T-helper 9 cell (primary cell): Measurements from ENCODE around the gene MAN1C1.
"Not testable (repeated sequence)": the region's sequence is repeated elsewhere in the genome, so short reads cannot be mapped to it uniquely, and the experiment has no call there.

Experiments
- DNase-seq: peaks from one replicate; pipeline ENCODE4 v3.0.0-alpha.2; 2020

MAN1C1 gene

DNA sequence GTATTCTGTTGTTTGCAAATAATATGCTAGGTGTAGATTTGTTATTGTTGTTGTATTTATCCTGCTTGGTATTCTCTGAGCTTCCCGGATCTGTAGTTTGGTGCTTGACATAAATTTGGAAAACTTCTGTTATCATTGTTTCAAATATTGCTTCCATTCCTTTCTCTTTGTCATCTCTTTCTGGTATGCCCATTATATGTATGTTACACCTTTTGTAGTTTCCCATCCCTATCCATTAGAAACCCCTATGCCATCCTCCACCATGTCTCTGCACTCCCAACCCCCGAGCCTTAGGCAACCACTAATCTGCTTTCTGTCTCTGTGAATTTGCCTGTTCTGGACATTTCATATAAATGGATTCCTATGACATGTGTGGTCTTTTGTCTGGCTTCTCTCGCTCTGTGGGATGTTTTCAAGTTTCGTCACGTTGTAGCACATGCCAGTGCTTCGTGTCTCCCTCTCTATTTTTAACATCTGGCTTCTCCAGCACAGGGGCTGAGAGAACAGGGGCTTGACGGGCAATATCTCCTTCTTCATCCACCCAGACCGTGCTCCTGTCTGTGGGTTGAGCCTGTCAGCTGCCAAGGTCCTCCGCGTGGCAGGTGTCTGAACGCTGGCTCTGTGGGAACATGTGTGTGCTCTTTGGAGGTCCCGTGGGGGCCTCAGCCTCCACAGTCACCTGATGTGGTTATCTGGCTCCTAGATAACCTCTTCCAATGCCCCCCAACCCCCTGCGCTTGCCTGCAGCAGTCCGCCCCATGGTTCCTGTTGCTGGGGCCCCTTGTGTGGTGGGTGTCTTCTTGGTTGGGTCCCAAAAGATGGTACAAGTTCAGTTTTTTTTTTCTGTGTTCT is 32.8 kb upstream of the MAN1C1 start:
- no peak for DNase-seq

DNA sequence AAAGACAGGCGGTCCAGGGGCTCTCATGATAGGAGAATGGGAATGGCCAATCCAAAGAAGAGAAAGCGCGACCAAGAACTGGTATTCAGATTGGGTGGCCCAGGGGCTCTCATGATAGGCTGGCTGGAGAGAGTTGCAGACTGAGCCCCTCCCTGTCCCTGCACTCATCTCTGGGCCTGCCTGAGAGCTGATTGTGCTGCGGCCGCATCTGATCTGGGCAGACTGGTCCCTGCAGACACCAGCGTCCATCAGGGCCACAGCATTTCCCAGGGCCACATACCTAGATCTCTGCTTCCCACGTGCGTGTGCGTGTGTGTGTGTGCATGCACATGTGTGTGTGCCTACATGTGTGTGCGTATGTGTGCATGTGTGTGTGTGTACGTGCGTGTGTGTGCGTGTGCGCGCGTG is 30.4 kb upstream of the MAN1C1 start:
- no peak for DNase-seq

DNA sequence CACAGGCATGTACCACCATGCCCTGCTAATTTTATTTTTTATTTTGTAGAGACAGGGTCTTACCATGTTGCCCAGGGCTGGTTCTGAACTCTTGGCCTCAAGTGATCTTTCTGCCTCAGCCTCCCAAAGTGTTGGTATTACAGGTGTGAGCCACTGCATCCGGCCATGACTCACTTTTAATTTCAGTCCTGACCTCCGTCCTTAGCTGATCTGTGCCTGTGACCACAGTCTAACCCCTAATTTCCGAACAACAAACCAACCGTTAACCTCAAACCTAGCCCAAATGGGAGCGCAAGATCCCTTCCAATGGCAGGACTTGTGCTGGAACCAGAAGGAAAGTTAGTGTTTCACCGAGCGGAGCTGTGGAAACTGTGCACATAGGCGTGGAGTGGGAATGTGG is 29.3 kb upstream of the MAN1C1 start:
- DNase-seq, result no peak

DNA sequence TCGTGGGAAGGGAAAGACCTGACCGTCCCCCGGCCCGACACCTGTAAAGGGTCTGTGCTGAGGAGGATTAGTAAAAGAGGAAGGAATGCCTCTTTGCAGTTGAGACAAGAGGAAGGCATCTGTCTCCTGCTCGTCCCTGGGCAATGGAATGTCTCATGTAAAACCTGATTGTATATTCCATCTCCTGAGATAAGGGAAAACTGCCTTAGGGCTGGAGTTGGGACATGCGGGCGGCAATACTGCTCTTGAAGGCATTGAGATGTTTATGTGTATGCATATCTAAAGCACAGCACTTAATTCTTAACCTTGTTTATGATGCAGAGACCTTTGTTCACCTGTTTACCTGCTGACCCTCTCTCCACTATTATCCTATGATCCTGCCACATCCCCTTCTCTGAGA is 28.4 kb upstream of the MAN1C1 start:
- DNase-seq, result not testable (repeated sequence)

DNA sequence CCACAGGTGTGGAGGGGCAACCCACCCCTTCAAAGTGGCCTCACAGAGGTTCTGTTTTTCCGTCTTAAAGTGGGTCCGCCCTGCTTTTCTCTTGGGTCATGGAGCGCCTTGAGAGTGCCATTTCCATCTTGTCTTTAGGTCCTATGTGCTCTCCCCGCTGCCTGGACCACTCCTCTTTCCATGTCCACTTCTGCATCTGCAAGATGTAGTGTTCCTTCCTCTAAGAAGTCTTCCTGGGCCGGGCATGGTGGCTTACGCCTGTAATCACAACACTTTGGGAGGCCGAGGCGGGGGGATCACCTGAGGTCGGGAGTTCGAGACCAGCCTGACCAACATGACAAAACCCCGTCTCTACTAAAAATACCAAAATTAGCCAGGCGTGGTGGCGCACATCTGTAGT is 27.8 kb upstream of the MAN1C1 start:
- DNase-seq, result not testable (repeated sequence)

DNA sequence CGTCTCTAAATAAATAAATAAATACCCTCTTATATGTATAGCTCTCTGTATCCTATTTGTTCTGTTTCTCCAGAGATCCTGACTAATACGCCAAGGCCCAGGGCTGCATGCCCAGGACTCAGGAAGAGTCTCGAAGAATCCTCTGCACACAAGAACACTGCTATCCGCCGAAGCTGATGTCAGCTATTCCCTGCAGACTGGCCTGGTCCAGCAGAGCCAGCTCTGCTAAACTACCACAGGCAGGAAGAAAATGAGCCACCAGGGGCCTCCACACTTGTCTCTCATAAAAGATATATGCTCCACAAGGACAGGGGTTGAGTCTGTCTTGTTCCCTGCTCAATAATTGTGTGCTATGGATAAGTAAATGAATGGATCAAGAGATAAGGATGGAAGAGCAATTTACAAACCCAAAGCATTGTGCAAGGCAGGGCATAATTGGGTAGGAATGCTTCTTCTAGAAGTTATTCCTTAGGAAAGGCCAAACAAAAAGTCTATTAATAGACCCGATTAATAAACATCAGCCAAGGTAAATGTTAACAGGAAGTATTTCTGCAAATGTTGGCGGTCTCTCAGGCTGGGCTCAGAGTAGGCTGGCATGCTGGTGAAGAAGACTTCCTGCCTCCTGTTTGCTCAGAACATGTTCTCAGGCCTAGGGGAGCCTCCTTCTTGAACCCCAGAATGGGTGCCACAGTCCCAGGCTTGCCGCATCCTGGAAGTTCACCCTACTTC is 26.3 kb upstream of the MAN1C1 start:
- DNase-seq, result no peak

DNA sequence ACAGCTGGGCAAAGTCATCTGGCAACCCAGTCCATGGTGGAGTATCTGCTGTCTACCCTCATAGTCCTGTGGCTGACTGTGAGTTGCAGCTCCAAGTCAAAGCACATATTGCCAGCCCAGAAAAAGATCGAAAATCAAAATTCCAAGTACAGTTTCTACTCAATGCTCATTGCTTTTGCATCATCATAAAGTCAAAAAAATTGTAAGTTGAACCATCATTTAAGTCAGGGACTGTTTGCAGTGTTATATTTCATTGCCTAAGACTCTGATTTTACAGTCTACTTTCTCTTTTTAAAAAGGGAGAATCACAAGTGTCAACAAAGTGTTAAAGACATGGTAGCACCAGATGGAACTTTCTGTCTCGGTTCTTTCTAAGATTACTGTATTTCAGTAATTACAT is 22.7 kb upstream of the MAN1C1 start:
- DNase-seq, result no peak

DNA sequence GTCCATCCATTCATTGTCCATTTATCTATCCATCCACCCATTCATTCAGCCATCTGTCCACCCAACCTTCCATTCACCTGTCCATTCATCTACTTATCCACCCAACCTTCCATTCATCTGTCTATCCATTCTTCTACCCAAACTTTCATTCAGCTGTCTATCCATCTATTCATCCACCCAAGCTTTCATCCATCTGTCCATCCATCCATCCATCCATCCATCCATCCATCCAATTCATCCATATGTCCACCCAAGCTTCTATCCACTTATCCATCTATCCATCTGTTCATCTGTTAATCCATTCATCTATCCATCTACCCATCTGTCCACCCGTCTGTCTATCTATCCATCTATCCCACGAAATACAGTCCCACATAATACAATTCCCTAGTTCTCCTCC is 21.6 kb upstream of the MAN1C1 start:
- DNase-seq, result no peak

DNA sequence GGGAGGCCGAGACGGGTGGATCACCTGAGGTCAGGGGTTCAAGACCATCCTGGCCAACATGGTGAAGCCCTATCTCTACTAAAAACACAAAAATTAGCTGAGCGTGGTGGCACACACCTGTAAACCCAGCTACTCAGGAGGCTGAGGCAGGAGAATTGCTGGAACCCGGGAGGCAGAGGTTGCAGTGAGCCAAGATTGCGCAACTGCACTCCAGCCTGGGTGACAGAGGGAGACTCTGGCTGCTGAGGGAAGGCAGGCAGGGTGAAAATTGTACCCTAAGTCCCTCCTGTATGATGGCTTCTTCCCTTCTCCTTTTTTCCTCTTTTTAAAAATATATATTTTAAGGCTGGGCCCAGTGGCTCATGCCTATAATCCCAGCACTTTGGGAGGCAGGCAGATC is 19.9 kb upstream of the MAN1C1 start:
- DNase-seq, result not testable (repeated sequence)

DNA sequence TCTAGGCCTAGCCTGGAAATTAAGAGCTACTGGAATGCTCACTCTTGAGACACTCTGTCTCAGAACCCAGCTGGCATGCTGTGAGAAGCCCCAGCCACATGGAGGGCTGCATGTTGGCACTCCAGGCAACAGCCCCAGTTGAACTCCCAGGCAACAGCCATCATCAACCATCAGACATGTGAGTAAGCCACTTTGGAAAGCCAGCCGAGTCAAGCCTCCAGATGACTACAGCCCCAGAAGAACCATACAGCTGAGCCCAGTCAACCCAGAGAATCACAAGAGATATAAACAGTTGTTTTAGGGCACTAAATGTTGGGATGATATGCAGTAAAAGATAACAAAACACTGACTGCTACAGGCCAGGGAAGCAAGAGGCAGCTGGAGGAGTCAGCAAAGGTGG is 17.7 kb upstream of the MAN1C1 start:
- DNase-seq, result no peak

DNA sequence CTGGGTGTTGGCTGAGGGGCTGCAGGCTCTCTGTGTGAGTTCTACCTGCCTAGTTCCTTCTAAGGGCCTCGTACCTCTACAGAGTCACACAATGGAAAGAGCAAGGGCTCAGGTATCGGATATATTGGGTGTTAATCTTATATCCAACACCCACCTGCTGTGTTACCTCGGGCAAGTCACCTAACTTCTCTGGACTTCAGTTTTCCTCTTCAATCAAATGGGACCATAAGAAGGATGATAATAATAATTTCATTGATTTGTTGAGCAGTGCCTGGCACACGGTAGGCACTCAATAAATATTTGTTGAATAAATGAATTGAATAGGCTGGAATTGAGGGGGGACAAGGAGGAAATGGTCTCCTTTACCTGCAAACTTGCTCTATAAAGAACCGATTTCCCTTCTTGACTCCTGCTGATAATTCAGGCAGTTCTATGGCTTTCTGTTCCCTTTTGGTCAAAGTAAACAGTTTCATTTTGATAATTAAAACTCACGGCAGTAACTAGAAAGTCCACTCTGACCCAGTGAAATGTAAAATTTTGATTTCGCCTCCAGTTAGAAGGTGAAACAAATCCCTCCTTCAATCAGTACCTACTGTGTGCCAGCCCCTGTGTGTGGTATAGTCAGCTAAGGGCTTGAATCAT is 16.5 kb upstream of the MAN1C1 start:
- DNase-seq, result no peak

DNA sequence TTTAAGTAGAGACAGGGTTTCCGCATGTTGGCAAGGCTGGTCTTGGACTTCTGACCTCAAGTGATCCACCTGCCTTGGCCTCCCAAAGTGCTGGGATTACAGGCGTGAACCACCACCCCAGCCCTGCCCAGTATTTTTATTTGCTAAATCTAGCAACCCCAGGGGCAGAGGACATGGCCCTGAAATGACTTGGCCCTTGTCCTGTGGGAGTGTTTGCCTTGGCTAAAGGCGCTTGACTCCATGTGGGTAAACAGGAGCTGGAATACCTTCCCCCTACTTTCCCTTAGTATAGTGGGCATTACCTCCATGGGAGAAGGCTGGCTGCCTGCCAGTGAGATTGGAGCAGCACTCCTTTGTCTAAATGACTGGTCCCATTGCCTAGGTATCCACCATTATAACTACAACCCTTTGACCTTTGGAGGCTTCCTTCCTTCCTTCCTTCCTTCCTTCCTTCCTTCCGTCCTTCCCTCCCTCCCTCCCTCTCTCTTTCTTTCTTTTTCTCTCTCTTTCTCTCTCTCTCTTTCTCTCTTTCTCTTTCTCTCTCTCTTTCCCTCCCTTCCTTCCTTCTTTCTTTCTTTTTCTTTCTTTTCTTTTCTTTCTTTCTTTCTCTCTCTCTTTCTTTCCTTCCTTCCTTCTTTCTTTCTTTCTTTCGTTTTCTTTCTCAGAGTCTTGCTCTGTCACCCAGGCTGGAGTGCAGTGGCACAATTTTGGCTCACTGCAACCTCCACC is 15.5 kb upstream of the MAN1C1 start:
- not testable (repeated sequence) for DNase-seq

DNA sequence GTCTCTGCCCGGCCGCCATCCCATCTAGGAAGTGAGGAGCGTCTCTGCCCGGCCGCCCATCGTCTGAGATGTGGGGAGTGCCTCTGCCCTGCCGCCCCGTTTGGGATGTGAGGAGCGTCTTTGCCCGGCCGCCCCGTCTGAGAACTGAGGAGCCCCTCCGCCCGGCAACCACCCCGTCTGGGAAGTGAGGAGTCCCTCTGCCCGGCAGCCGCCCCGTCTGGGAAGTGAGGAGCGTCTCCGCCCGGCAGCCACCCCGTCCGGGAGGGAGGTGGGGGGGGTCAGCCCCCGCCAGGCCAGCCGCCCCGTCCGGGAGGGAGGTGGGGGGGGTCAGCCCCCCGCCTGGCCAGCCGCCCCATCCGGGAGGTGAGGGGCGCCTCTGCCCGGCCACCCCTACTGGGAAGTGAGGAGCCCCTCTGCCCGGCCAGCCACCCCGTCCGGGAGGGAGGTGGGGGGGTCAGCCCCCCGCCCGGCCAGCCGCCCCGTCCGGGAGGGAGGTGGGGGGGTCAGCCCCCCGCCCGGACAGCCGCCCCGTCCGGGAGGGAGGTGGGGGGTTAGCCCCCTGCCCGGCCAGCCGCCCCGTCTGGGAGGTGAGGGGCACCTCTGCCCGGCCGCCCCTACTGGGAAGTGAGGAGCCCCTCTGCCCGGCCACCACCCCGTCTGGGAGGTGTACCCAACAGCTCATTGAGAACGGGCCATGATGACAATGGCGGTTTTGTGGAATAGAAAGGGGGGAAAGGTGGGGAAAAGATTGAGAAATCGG is 12.6 kb upstream of the MAN1C1 start:
- DNase-seq, result not testable (repeated sequence)

DNA sequence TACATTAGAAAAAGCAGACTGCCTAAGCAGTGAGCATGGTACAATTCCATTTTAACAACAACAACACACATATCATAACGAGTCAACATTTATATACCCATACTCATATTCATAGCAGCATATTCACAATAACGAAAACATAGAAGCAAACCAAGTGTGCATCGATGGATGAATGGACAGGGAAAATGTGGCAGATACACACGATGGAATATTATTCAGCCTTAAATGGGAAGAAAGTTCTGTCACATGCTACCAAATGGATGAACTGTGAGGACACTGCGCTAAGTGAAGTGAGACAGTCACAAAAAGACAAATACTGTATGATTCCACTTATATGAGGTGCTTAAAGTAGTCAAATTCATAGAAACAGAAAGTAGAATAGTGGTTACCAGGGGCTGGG is 9.5 kb upstream of the MAN1C1 start:
- DNase-seq, result no peak

DNA sequence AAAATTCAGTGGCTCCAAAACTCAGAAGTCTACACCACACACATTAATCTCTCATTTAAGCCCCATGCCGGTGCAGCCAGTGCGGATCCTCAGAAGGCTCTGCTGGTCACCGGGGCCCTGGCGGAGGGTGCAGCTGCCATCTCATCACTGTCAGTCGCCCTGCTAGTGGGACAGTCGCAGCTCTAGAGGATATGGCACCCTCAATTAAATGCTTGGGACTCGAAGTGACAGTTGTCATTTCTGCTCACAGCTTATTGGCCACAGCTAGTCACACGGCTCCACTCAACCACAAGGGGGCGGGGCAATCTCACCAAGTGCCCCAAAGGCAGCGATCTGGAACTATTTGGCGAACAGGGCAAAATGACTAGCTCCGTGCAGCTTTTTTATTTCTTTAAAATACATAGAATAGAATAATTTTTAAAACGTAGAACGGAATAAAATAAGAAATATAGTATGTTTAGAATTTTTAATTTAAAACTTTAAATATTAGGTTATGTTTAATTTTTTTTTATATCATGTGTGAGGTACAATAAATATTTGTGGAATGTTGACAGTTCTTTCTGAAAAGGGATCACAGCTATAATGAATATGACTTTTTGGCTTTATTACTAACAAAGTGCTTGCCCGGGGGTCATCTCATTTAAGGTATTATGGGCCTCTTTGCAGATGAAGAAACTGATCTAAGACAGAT is 8.0 kb upstream of the MAN1C1 start:
- DNase-seq, result peak; percentile 86

DNA sequence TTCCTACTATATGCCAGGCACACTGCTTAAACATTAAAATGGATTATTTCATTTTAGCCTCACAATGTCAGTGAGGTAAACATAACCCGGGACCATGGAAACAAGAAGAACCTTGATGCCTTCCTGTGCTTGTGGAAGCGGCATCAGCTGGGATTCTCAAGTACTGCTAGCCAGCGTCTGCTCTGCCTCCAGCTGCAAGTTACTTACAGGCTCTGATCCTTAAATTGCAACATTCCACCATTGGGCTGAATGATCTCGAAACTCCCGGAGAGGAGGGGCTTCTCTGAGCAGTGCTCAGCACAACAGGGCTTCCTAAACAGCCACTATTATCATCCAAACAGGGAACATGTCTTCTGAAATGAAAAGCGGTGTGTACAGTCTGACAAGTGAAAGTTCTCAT is 6.7 kb upstream of the MAN1C1 start:
- no peak for DNase-seq

DNA sequence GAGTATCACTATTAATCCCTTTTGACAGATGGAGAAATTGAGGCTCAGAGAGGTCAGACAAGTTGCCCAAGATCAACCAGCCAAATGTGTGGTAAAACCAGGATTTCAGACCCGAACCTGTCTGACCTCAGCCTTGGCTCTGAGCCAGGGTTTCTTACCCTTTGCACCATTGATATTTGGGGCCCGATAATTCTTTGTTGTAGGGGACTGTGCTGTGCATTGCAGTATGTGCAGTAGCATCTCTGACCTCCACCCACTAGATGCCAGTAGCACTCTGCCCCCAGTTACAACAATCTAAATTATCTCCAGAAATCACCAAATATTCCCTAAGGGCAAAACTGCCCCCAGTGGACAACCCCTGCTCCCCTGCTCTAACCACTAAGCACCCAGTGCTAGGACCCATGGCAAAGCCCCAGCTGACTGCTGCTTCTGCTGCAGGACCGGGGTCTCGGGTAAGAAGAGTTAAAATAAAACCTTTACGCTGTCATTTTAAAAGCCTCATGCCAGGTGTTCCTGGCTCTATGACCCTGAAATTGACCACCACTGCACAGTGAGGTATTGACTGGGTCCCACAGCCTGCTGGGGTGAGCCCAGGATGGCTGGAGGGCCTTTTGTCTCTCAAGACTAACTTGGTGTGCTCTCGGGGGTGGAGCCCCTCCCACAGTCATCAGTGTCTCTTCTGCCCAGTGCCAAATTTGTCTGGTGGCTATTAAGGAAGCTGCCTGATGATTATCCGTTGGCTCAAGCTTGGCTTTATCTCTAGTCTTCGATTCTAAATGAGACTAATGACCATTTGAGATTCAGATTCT is 5.6 kb upstream of the MAN1C1 start:
- no peak for DNase-seq

DNA sequence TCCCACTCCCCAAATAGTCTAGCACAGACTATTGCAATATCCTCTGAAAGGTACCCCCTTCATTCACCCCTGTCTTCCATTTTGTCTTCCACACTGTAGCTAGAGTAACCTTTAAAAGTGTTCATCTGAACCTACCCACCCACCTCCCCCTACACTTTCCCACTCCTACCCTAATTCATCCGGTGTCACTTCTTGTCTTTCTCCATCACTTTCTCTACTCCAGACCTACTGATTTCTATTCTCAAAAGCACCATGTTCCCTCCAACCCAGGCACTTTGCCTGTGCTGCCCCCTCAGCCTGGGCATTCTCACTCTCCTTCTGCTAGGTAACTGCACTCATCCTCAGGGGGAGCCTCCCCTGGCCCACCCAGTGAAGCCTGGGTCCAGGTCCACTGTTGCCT is 4.7 kb upstream of the MAN1C1 start:
- no peak for DNase-seq

DNA sequence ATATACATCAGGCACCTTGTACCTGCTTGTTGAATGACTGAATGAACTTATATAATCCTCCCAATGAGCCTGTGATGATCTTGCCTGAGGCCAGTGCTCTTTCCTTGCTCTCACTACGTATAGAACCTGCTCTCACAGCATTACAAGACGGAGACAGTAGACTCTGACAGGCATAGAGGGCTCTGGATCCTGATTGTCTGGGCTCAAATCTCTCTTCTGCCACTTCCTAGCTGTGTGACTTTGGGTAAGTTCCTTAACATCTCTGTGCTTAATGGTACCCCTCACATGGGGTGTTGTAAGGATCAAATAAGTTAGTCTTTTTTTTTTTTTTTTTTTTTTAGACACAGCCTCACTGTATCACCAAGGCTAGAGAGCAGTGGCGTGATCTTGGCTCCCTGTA is 4.2 kb upstream of the MAN1C1 start:
- no peak for DNase-seq

DNA sequence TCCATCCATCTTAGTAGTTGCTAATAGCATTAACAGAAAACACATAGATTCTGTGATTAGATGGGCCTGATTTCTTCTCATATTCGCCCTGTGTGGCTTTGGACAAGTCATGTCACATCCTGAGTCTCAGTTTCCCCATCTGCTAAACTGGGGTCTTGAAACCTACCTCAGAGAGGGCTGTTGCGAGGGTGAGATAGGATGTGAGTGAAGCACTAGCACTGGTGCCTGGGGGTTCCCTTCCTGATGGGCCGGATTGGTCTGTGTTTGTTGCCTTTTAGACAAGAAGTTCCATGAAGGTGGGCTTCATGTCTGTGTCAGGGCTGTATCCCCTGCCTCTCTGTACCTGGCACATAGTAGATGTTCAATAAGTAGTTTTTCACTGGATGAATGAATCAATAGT is 3.5 kb upstream of the MAN1C1 start:
- no peak for DNase-seq
